Ishikawa (cell line): ENCODE results near the gene PIBF1.

ENCODE experiments used
- EP300 ChIP-seq: IDR thresholded peaks from 2 replicates; pipeline ENCODE4 v1.6.1; 2012; ENCODE audit warnings: borderline replicate concordance
- TEAD4 ChIP-seq: IDR thresholded peaks from 2 replicates; pipeline ENCODE4 v1.6.1; 2012
- YY1 ChIP-seq: IDR thresholded peaks from 2 replicates; pipeline ENCODE4 v1.6.1; 2012; ENCODE audit warnings: low read depth
- TF ChIP-seq, protein P1 (sequence below): IDR thresholded peaks from 2 replicates; pipeline ENCODE4 v1.6.1; 2012

DNA sequence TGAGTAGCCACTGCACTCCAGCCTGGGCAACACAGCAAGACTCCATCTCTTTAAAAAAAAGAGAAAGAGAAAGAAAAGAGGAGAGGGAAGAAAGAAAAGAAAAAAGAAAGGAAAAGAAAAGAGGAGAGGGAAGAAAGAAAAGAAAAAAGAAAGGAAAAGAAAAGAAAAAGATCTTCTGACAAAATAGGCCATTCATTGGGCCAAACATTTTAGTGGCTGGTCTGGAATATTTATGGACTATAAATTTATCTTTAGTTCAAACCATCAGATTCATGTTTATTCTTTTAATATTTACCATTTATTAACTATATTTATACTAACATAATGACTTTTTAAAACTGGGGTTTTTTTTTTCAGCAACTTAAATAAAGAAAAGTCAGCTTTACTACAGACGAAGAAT lies 191.3 kb downstream of the PIBF1 start:
- no peak for TF ChIP-seq TEAD4
- no peak for TF ChIP-seq EP300
- TF ChIP-seq, protein P1, sequence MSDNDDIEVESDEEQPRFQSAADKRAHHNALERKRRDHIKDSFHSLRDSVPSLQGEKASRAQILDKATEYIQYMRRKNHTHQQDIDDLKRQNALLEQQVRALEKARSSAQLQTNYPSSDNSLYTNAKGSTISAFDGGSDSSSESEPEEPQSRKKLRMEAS: no peak
- TF ChIP-seq YY1: no peak
